NB4 (cell line): ENCODE measurements around the gene GCG.

Source experiments
- MYC ChIP-seq: IDR thresholded peaks from 2 replicates; pipeline ENCODE4 v1.6.1; 2011; ENCODE audit warnings: low read depth, low read length
- POLR2A ChIP-seq: IDR thresholded peaks from 2 replicates; pipeline ENCODE4 v1.6.1; 2011; ENCODE audit warnings: mild to moderate bottlenecking; ENCODE audit not compliant: insufficient read length; ENCODE audit errors: extremely low read depth
- TF ChIP-seq, protein P1 (sequence below): IDR thresholded peaks from one replicate; pipeline ENCODE4 v1.5.1; 2012; ENCODE audit warnings: low read depth, low read length

- TF ChIP-seq, protein P1, sequence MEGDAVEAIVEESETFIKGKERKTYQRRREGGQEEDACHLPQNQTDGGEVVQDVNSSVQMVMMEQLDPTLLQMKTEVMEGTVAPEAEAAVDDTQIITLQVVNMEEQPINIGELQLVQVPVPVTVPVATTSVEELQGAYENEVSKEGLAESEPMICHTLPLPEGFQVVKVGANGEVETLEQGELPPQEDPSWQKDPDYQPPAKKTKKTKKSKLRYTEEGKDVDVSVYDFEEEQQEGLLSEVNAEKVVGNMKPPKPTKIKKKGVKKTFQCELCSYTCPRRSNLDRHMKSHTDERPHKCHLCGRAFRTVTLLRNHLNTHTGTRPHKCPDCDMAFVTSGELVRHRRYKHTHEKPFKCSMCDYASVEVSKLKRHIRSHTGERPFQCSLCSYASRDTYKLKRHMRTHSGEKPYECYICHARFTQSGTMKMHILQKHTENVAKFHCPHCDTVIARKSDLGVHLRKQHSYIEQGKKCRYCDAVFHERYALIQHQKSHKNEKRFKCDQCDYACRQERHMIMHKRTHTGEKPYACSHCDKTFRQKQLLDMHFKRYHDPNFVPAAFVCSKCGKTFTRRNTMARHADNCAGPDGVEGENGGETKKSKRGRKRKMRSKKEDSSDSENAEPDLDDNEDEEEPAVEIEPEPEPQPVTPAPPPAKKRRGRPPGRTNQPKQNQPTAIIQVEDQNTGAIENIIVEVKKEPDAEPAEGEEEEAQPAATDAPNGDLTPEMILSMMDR = no peak
- TF ChIP-seq POLR2A (no peak), MYC (no peak)
These were observed 26.9 kb downstream of the GCG start for GRCh38 chr2:162125138-162125537.
